ENCODE results near the gene OR2V1. TPM values are rescaled to one million over a fixed set of nuclear protein-coding genes. Genes with fewer than 3 reads are reported as not detected.
A peak's percentile ranks its signal among the peaks of the same experiment; 100 is the strongest.
"Not testable (repeated sequence)": the region's sequence is repeated elsewhere in the genome, so short reads cannot be mapped to it uniquely, and the experiment has no call there.

The OR2V1 gene
- total RNA-seq, 1 donor from 2014 or later: not detected

DNA sequence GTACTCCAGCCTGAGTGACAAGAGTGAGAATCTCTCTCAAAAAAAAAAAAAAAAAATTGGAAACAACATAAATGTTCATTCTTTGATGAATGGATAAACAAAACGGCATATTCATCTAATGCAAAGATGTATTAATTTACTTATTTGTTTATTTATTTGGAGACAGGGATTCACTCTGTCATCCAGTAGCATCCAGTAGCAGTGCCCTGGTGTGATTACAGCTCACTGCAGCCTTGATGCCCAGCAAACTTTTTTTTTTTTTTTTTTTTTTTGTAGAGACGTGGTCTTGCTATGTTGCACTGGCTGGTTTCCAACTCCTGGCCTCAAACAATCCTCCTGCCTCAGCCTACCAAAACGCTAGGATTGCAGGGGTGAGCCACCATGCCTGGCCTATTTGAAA, 40.8 kb upstream of the OR2V1 start:
- DNase-seq (no peak), ATAC-seq (ENCODE audit: low read depth) (no peak)
- no peak overlapping the region for H3K27ac Mint-ChIP-seq
- intact Hi-C loops (cut with micrococcal nuclease): loop anchor here (5.0 kb wide), 1 partner anchor 74 kb away; no protein-coding TSS in a partner anchor
- peaks cover 26% of the 10 kb centered on the region for H3K27me3 Mint-ChIP-seq
- no peak overlapping the region for H3K4me3 Mint-ChIP-seq
- no peaks in the 10 kb centered on the region for H3K36me3 Mint-ChIP-seq (ENCODE audit: low read depth)
- H3K9me3 Mint-ChIP-seq: peaks cover under 1% of the 10 kb centered on the region
- peaks cover 45% of the 10 kb centered on the region for H3K4me1 Mint-ChIP-seq
- TF ChIP-seq, protein P1, sequence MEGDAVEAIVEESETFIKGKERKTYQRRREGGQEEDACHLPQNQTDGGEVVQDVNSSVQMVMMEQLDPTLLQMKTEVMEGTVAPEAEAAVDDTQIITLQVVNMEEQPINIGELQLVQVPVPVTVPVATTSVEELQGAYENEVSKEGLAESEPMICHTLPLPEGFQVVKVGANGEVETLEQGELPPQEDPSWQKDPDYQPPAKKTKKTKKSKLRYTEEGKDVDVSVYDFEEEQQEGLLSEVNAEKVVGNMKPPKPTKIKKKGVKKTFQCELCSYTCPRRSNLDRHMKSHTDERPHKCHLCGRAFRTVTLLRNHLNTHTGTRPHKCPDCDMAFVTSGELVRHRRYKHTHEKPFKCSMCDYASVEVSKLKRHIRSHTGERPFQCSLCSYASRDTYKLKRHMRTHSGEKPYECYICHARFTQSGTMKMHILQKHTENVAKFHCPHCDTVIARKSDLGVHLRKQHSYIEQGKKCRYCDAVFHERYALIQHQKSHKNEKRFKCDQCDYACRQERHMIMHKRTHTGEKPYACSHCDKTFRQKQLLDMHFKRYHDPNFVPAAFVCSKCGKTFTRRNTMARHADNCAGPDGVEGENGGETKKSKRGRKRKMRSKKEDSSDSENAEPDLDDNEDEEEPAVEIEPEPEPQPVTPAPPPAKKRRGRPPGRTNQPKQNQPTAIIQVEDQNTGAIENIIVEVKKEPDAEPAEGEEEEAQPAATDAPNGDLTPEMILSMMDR (IDR thresholded peaks at IDR 0.05): no peak
- ChIA-PET CTCF (interaction anchor here (2.0 kb wide), 1 partner anchor 15 kb away, joined by 6 read pairs; no protein-coding TSS in a partner anchor), POLR2A (interaction anchor here (1.0 to 1.2 kb wide), 2 partner anchors 18 to 90 kb away, joined by 3 to 7 read pairs; no protein-coding TSS in a partner anchor)

DNA sequence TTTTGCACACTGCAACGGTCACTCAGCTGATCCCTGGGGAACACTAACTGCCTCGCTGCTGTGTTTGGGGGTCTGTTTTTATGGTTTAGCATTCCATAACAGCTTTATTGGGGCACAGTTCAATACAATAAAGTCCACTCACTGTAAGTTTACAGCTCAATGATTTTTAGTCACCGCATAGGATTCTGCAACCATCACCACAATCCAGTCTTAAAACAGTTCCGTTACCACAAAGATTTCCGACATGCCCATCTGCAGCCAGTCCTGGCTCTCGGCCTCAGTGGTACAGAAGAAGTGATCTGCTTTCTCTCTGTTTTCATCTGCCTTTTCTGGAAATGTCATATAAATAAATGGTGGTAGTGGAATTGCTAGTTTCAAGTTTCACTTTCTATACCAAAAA, 40.0 kb upstream of the OR2V1 start:
- POLR2A ChIA-PET: interaction anchor here (0.6 to 1.7 kb wide), 5 partner anchors 19 to 91 kb away, joined by 3 to 7 read pairs (median 4); partner anchors contain the start of gene RACK1
- CTCF ChIA-PET: interaction anchor here (0.8 kb wide), 1 partner anchor 53 kb away, joined by 3 read pairs; no protein-coding TSS in a partner anchor
- ATAC-seq (ENCODE audit: low read depth) (no peak), DNase-seq (no peak)
- H3K36me3 Mint-ChIP-seq (ENCODE audit: low read depth): no peaks in the 10 kb centered on the region
- H3K27ac Mint-ChIP-seq: no peak overlapping the region
- peaks cover 47% of the 10 kb centered on the region for H3K4me1 Mint-ChIP-seq
- H3K27me3 Mint-ChIP-seq: peaks cover 31% of the 10 kb centered on the region
- TF ChIP-seq, protein P1 (IDR thresholded peaks at IDR 0.05): no peak
- H3K9me3 Mint-ChIP-seq: peaks cover 2% of the 10 kb centered on the region
- intact Hi-C loops (cut with micrococcal nuclease): loop anchor here (5.0 kb wide), 1 partner anchor 74 kb away; no protein-coding TSS in a partner anchor
- no peak overlapping the region for H3K4me3 Mint-ChIP-seq

DNA sequence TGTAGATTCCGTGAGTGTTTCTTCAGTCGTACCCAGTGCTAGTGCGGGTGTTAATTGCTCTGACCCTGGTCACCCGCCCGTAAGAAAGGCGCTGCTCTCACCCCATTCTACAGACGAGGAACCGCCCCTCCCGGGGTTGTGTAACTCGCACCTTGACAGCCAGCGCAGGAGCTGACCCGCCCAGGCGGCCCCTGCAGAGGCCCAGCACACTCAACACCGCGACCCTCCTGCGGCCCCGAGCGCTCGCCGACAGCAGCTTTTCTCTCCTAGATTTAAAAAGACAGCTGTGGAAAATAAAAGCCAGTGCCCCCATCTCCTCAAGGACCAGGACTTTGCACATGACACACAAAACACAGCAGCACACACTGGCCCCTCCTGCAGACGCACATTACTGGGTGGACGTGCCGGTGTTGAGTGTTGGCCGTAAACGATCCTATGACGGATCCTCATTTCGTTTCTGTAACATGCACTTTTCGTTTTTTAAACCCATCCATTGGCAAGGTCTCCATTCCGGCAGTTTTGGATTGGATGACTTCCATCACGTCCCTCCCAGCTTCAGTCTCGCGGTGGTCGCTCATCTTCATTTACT, 39.4 kb upstream of the OR2V1 start:
- TF ChIP-seq, protein P1 (IDR thresholded peaks at IDR 0.05): no peak
- intact Hi-C loops (cut with micrococcal nuclease): loop anchor here (5.0 kb wide), 1 partner anchor 73 kb away; no protein-coding TSS in a partner anchor
- ATAC-seq (ENCODE audit: low read depth) (no peak), DNase-seq (no peak)
- Mint-ChIP-seq H3K4me1 (peaks cover 47% of the 10 kb centered on the region), H3K9me3 (peaks cover 2% of the 10 kb centered on the region), H3K27me3 (peaks cover 32% of the 10 kb centered on the region), H3K4me3 (peak overlapping the region; percentile 59), H3K36me3 (ENCODE audit: low read depth) (no peaks in the 10 kb centered on the region), H3K27ac (peak overlapping the region; percentile 50)
- CTCF ChIA-PET: interaction anchor here (0.8 kb wide), 1 partner anchor 52 kb away, joined by 3 read pairs; no protein-coding TSS in a partner anchor
- POLR2A ChIA-PET: interaction anchor here (0.6 to 1.7 kb wide), 3 partner anchors 37 to 74 kb away, joined by 4 to 5 read pairs (median 4); partner anchors contain the start of gene RACK1

DNA sequence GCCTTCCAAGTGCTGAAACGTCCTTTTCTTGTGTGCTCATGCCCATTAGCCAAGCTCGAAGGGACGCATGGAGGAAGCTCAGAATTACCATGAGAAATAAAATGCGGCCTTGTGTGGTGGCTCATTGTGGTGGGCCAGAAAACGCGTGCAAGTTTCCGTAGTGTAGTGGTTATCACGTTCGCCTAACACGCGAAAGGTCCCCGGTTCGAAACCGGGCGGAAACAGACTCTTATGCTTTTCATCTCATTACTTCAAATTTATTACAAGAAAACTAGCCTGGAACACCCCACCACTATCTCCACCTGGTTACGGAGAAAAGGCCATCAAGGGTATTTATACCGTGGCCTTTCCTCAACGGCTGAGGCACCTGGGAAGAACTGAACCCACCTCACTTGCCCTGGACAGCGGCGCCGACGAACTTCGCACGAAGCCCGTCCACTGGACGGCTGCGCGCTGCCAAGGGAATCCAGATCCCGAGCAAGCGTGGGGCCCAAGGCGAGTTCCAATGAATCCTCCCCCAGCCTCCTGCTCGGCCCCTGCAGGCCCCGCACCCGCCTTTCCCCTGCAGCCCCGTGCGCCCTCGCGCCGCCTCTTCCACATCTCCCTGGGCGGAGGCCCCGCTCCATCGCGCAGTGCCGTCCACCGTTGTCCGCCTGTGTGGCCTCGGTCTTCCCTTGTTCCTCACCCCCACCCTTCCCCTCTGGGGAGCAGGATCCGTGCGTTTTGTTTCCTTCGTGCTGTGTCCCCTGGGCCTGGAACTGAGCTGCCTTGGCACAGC, 38.7 kb upstream of the OR2V1 start:
- ChIA-PET CTCF (interaction anchor here (1.2 kb wide), 1 partner anchor 10 kb away, joined by 3 read pairs; no protein-coding TSS in a partner anchor), POLR2A (interaction anchor here (1.7 kb wide), 1 partner anchor 38 kb away, joined by 5 read pairs; no protein-coding TSS in a partner anchor)
- not testable (repeated sequence) for H3K9me3 Mint-ChIP-seq; H3K36me3 Mint-ChIP-seq (ENCODE audit: low read depth)
- intact Hi-C loops (cut with micrococcal nuclease): loop anchor here (5.0 kb wide), 1 partner anchor 72 kb away; no protein-coding TSS in a partner anchor
- peak overlapping the region; percentile 59 for H3K4me3 Mint-ChIP-seq
- DNase-seq: peak; percentile 60
- peak overlapping the region; percentile 63 for H3K27ac Mint-ChIP-seq
- H3K27me3 Mint-ChIP-seq: peaks cover 32% of the 10 kb centered on the region
- peaks cover 47% of the 10 kb centered on the region for H3K4me1 Mint-ChIP-seq
- peak; percentile 43 for ATAC-seq (ENCODE audit: low read depth)

DNA sequence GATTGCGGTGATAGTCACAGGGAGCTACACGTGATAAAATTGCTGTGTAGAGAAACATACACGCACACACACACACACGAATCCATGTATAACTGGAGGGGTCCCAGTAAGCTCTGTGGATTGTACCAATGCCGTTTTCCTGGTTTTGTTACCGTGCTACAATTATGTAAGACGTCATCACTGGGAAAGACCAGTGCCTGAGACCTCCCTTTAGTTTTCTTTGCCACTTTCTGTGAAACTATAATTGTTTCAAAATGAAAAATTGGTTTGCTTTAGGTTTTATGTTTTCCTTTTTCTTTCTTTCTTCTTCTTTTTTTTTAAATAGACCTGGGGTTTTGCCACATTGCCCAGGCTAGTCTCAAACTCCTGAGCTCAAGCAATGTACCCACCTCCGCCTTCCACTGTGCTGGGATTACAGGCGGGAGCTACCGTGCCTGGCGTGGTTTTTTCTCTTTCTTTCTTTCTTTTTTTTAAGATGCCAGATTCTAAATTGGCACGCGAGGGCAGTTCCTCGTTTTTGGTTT, 37.7 kb upstream of the OR2V1 start:
- ATAC-seq (ENCODE audit: low read depth) (no peak), DNase-seq (no peak)
- TF ChIP-seq, protein P1 (IDR thresholded peaks at IDR 0.05): no peak
- Mint-ChIP-seq H3K36me3 (ENCODE audit: low read depth) (no peaks in the 10 kb centered on the region), H3K9me3 (peaks cover 4% of the 10 kb centered on the region), H3K4me3 (no peak overlapping the region), H3K4me1 (peaks cover 49% of the 10 kb centered on the region), H3K27me3 (peaks cover 34% of the 10 kb centered on the region), H3K27ac (peak overlapping the region; percentile 57)
- intact Hi-C loops (cut with micrococcal nuclease): no loop called here
- POLR2A ChIA-PET: no interaction called here
- CTCF ChIA-PET: interaction anchor here (0.9 to 1.2 kb wide), 2 partner anchors 9 to 17 kb away, joined by 3 to 5 read pairs; no protein-coding TSS in a partner anchor
